ENCODE results near the gene SCTR.

Gene SCTR

GRCh38 chr2:119545754-119546446 lies 21.6 kb upstream of the SCTR start:
- H3K4me3 ChIP-seq (ENCODE audit: low read depth, low read length): no peak overlapping the region
- H3K9me3 ChIP-seq (ENCODE audit: control insufficient read depth, insufficient read depth, low read length): no peaks in the 10 kb centered on the region
- no peak overlapping the region for H3K27ac ChIP-seq (ENCODE audit: low read depth, low read length)
- no peaks in the 10 kb centered on the region for H3K36me3 ChIP-seq (ENCODE audit: control insufficient read depth, insufficient read depth, low read length)
- H3K9ac ChIP-seq (ENCODE audit: low read depth, low read length): no peak overlapping the region
- peaks cover 15% of the 10 kb centered on the region for H3K27me3 ChIP-seq (ENCODE audit: control insufficient read depth, insufficient read depth, low read length)
- 0 out of 2 replicates have a peak, but pooled peaks cover 4% of the 10 kb centered on the region for H3K4me1 ChIP-seq (ENCODE audit: control insufficient read depth, insufficient read depth, low read length)

GRCh38 chr2:119544939-119545475 lies 20.7 kb upstream of the SCTR start:
- peak overlapping the region; percentile 72 for H3K4me3 ChIP-seq (ENCODE audit: low read depth, low read length)
- H3K27me3 ChIP-seq (ENCODE audit: control insufficient read depth, insufficient read depth, low read length): peaks cover 15% of the 10 kb centered on the region
- H3K9ac ChIP-seq (ENCODE audit: low read depth, low read length): no peak overlapping the region; the same call in 1 of the 2 replicates
- no peak overlapping the region for H3K27ac ChIP-seq (ENCODE audit: low read depth, low read length)
- H3K36me3 ChIP-seq (ENCODE audit: control insufficient read depth, insufficient read depth, low read length): no peaks in the 10 kb centered on the region
- no peaks in the 10 kb centered on the region for H3K9me3 ChIP-seq (ENCODE audit: control insufficient read depth, insufficient read depth, low read length)
- 0 out of 2 replicates have a peak, but pooled peaks cover 4% of the 10 kb centered on the region for H3K4me1 ChIP-seq (ENCODE audit: control insufficient read depth, insufficient read depth, low read length)

GRCh38 chr2:119544075-119544938 lies 20.0 kb upstream of the SCTR start, which contains the start of gene CFAP221:
Gene CFAP221 (plus strand): TSS chr2:119544449. CDS start chr2:119546132, 1,683 bp downstream.
- Histone ChIP-seq H3K4me3 (ENCODE audit: low read depth, low read length) (peak within 1 kb of the TSS; percentile 72), H3K4me1 (ENCODE audit: control insufficient read depth, insufficient read depth, low read length) (0 out of 2 replicates have a peak, but pooled peaks cover 4% of the 10 kb centered on the region), H3K9me3 (ENCODE audit: control insufficient read depth, insufficient read depth, low read length) (no peaks in the 10 kb centered on the region), H3K27ac (ENCODE audit: low read depth, low read length) (peak within 1 kb of the TSS; percentile 88), H3K9ac (ENCODE audit: low read depth, low read length) (peak within 1 kb of the TSS; percentile 91), H3K36me3 (ENCODE audit: control insufficient read depth, insufficient read depth, low read length) (no peaks in the 10 kb centered on the region), H3K27me3 (ENCODE audit: control insufficient read depth, insufficient read depth, low read length) (peaks cover 15% of the 10 kb centered on the region)

DNA sequence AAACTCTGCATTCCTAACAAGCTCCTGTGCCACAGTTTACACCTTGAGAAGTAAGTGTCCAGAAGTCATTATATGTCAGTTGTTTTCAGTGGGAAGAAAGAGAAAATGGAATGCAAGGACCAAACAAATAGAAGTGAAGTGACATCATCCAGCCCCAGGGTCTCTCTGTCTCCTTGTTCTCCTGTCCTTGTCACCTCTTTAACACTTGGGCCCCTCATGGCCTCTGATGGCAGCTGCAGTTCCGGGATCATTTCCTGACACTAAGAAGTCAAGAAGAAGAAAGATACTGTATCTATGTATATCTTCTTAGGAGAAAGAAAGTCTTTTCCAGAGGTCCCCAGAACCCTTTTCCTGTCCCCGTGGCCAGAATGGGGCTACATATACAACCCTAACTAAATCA lies 17.2 kb upstream of the SCTR start:
- Histone ChIP-seq H3K4me3 (ENCODE audit: low read depth, low read length) (no peak overlapping the region), H3K27me3 (ENCODE audit: control insufficient read depth, insufficient read depth, low read length) (peaks cover 15% of the 10 kb centered on the region), H3K36me3 (ENCODE audit: control insufficient read depth, insufficient read depth, low read length) (no peaks in the 10 kb centered on the region), H3K27ac (ENCODE audit: low read depth, low read length) (no peak overlapping the region), H3K4me1 (ENCODE audit: control insufficient read depth, insufficient read depth, low read length) (0 out of 2 replicates have a peak, but pooled peaks cover 4% of the 10 kb centered on the region), H3K9me3 (ENCODE audit: control insufficient read depth, insufficient read depth, low read length) (no peaks in the 10 kb centered on the region), H3K9ac (ENCODE audit: low read depth, low read length) (no peak overlapping the region)

GRCh38 chr2:119537792-119538191 lies 13.5 kb upstream of the SCTR start:
- H3K4me1 ChIP-seq (ENCODE audit: control insufficient read depth, insufficient read depth, low read length): peaks cover 9% of the 10 kb centered on the region; the same call in 1 of the 2 replicates
- H3K27me3 ChIP-seq (ENCODE audit: control insufficient read depth, insufficient read depth, low read length): no peaks in the 10 kb centered on the region
- H3K36me3 ChIP-seq (ENCODE audit: control insufficient read depth, insufficient read depth, low read length): no peaks in the 10 kb centered on the region
- no peak overlapping the region for H3K4me3 ChIP-seq (ENCODE audit: low read depth, low read length)
- H3K9ac ChIP-seq (ENCODE audit: low read depth, low read length): no peak overlapping the region
- 0 out of 2 replicates have a peak, but pooled peaks cover 3% of the 10 kb centered on the region for H3K9me3 ChIP-seq (ENCODE audit: control insufficient read depth, insufficient read depth, low read length)
- H3K27ac ChIP-seq (ENCODE audit: low read depth, low read length): no peak overlapping the region

- no peak overlapping the region for H3K4me3 ChIP-seq (ENCODE audit: low read depth, low read length)
- peaks cover 9% of the 10 kb centered on the region; the same call in 1 of the 2 replicates for H3K4me1 ChIP-seq (ENCODE audit: control insufficient read depth, insufficient read depth, low read length)
- H3K9ac ChIP-seq (ENCODE audit: low read depth, low read length): no peak overlapping the region
- no peak overlapping the region for H3K27ac ChIP-seq (ENCODE audit: low read depth, low read length)
- H3K9me3 ChIP-seq (ENCODE audit: control insufficient read depth, insufficient read depth, low read length): 0 out of 2 replicates have a peak, but pooled peaks cover 3% of the 10 kb centered on the region
- no peaks in the 10 kb centered on the region for H3K36me3 ChIP-seq (ENCODE audit: control insufficient read depth, insufficient read depth, low read length)
- H3K27me3 ChIP-seq (ENCODE audit: control insufficient read depth, insufficient read depth, low read length): no peaks in the 10 kb centered on the region
Measured at GRCh38 chr2:119536707-119537106, 12.4 kb upstream of the SCTR start.

GRCh38 chr2:119536211-119536610 lies 11.9 kb upstream of the SCTR start:
- no peak overlapping the region for H3K9ac ChIP-seq (ENCODE audit: low read depth, low read length)
- H3K4me3 ChIP-seq (ENCODE audit: low read depth, low read length): no peak overlapping the region
- H3K9me3 ChIP-seq (ENCODE audit: control insufficient read depth, insufficient read depth, low read length): 0 out of 2 replicates have a peak, but pooled peaks cover 3% of the 10 kb centered on the region
- H3K27ac ChIP-seq (ENCODE audit: low read depth, low read length): no peak overlapping the region
- H3K27me3 ChIP-seq (ENCODE audit: control insufficient read depth, insufficient read depth, low read length): no peaks in the 10 kb centered on the region
- peaks cover 13% of the 10 kb centered on the region; the same call in 1 of the 2 replicates for H3K4me1 ChIP-seq (ENCODE audit: control insufficient read depth, insufficient read depth, low read length)
- H3K36me3 ChIP-seq (ENCODE audit: control insufficient read depth, insufficient read depth, low read length): no peaks in the 10 kb centered on the region

DNA sequence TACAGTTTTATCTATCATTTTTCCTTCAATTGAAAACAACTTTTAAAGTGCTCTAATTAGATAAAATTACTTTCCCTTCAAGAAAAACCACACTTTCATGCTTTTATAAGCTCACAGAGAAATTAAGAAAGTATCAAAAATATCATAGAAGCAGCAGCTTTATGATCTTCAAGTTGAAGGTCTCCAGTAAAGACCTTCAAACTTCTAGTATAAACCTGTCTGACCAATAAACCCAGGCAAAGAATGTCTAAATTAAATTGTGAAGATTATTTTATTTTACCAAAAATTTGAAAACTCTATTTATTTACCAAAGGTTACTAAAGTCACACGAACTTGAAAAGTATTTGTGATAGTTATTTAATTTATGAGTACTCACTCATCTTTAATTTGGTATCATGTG lies 9.3 kb upstream of the SCTR start:
- H3K4me1 ChIP-seq (ENCODE audit: control insufficient read depth, insufficient read depth, low read length): peaks cover 13% of the 10 kb centered on the region; the same call in 1 of the 2 replicates
- H3K27ac ChIP-seq (ENCODE audit: low read depth, low read length): no peak overlapping the region
- H3K9me3 ChIP-seq (ENCODE audit: control insufficient read depth, insufficient read depth, low read length): 0 out of 2 replicates have a peak, but pooled peaks cover 3% of the 10 kb centered on the region
- H3K27me3 ChIP-seq (ENCODE audit: control insufficient read depth, insufficient read depth, low read length): no peaks in the 10 kb centered on the region
- H3K4me3 ChIP-seq (ENCODE audit: low read depth, low read length): no peak overlapping the region
- no peaks in the 10 kb centered on the region for H3K36me3 ChIP-seq (ENCODE audit: control insufficient read depth, insufficient read depth, low read length)
- H3K9ac ChIP-seq (ENCODE audit: low read depth, low read length): no peak overlapping the region

GRCh38 chr2:119531292-119531691 lies 7.0 kb upstream of the SCTR start:
- Histone ChIP-seq H3K4me3 (ENCODE audit: low read depth, low read length) (no peak overlapping the region), H3K9ac (ENCODE audit: low read depth, low read length) (no peak overlapping the region), H3K4me1 (ENCODE audit: control insufficient read depth, insufficient read depth, low read length) (peaks cover 27% of the 10 kb centered on the region), H3K27me3 (ENCODE audit: control insufficient read depth, insufficient read depth, low read length) (peaks cover 6% of the 10 kb centered on the region), H3K36me3 (ENCODE audit: control insufficient read depth, insufficient read depth, low read length) (no peaks in the 10 kb centered on the region), H3K9me3 (ENCODE audit: control insufficient read depth, insufficient read depth, low read length) (0 out of 2 replicates have a peak, but pooled peaks cover 3% of the 10 kb centered on the region), H3K27ac (ENCODE audit: low read depth, low read length) (no peak overlapping the region)

- Histone ChIP-seq H3K36me3 (ENCODE audit: control insufficient read depth, insufficient read depth, low read length) (no peaks in the 10 kb centered on the region), H3K9me3 (ENCODE audit: control insufficient read depth, insufficient read depth, low read length) (no peaks in the 10 kb centered on the region), H3K4me1 (ENCODE audit: control insufficient read depth, insufficient read depth, low read length) (peaks cover 24% of the 10 kb centered on the region), H3K4me3 (ENCODE audit: low read depth, low read length) (no peak overlapping the region), H3K27ac (ENCODE audit: low read depth, low read length) (no peak overlapping the region), H3K9ac (ENCODE audit: low read depth, low read length) (no peak overlapping the region), H3K27me3 (ENCODE audit: control insufficient read depth, insufficient read depth, low read length) (peaks cover 37% of the 10 kb centered on the region)
Measured at GRCh38 chr2:119527999-119528398, 3.7 kb upstream of the SCTR start.

All from HUES48 (cell line).